H1 (cell line): ENCODE results near the gene HINT3. TPM values are rescaled to one million over a fixed set of nuclear protein-coding genes. Genes with fewer than 3 reads are reported as not detected.

Experiments used
- HDAC6 ChIP-seq: IDR thresholded peaks from one replicate; pipeline ENCODE4 v1.7.1; 2012; ENCODE audit warnings: low read depth, mild to moderate bottlenecking, inconsistent platforms, low read length, moderate library complexity
- polyA plus RNA-seq, 7 experiments: library from polyadenylated mRNA; depleted of rRNA in 3 of 7; stranded (reverse) in 5 of 7; unstranded in 2 of 7; fragments of >200 nt in 5 of 7; fragments of 200-250 nt in 2 of 7; gene quantifications; 1 replicate in 5 of 7; 2 replicates in 1 of 7; 4 replicates in 1 of 7; pipeline versions ENCODE4 v1.2.1 to v1.2.3, GENCODE V29; 2011 to 2013; ENCODE audit warnings: missing spikeins in 2 of 7, mixed read lengths in 2 of 7
- total RNA-seq: library from RNA; stranded (reverse); fragmentation: NEBNext Ultra II Directional; extraction: Animal tissue kit (Norgen Biotek cat#: 25700); gene quantifications from 2 replicates; pipeline ENCODE4 v1.2.1, GENCODE V29; 2021

HINT3 gene
- total and polyA plus RNA-seq, 2 of the 8 experiments (the other 6 are each of a cell fraction or from before 2014, with no cell fraction given): 1.2 to 7.8 TPM

- no peak for TF ChIP-seq HDAC6
Observed at GRCh38 chr6:125985979-125986300, 29.4 kb downstream of the HINT3 start (continued).
